HepG2 (cell line): ENCODE results near the gene ARHGAP5. TPM values are rescaled to one million over a fixed set of nuclear protein-coding genes. Genes with fewer than 3 reads are reported as not detected.

Experiments used
- ATAC-seq: fragments of 200-7000 bp; cut with Tn5 transposase; 3 replicates; pipeline ENCODE4 v1.9.1; 2020; ENCODE audit warnings: mild to moderate bottlenecking, moderate library complexity
- BruUV-seq: library from RNA; stranded (reverse); fragments of 400-500 nt; replicated peaks from 2 replicates; lab custom pipeline; 2021; lab: Mats Ljungman, UMichigan
- CTCF ChIA-PET: fragments of 300-600 bp; formaldehyde crosslinking; extraction: SDS; loops from one replicate; lab custom pipeline; 2021; ENCODE audit warnings: low total read pairs, inconsistent platforms, low intra/inter-chr PET ratio; lab: Yijun Ruan, JAX
- POLR2A ChIA-PET: fragments of 350-600 bp; sonication (Branson Sonifier 250); formaldehyde crosslinking; loops from one replicate; lab custom pipeline; 2020; ENCODE audit warnings: antibody characterized with exemption, inconsistent platforms; lab: Yijun Ruan, JAX
- DNase-seq: peaks from one replicate; pipeline ENCODE4 v3.0.0-alpha.2; 2015; ENCODE audit warnings: low spot score
- FAIRE-seq: peaks from 3 replicates; lab custom pipeline; 2011; peaks lifted over from hg19 to GRCh38; lab: Jason Lieb, UNC
- H2AFZ ChIP-seq: one replicate; pipeline ENCODE4 v1.6.1; 2011; ENCODE audit warnings: low read length, inconsistent platforms
- H3K27ac ChIP-seq: fragments of 300-600 bp; 3 replicates; pipeline ENCODE4 v1.8.0; 2011; ENCODE audit warnings: mixed run types, mild to moderate bottlenecking, mixed read lengths, low read length, inconsistent platforms; ENCODE audit not compliant: insufficient read depth; ENCODE audit errors: extremely low read length
- H3K27me3 ChIP-seq, 2 experiments: fragments of 200-600 bp in 1 of 2; 2 replicates in 1 of 2; 3 replicates in 1 of 2; pipeline versions ENCODE4 v1.6.0 to v1.8.0; 2011; ENCODE audit warnings: low read length in 2 of 2, mild to moderate bottlenecking in 2 of 2, moderate library complexity in 2 of 2, inconsistent platforms in 1 of 2; ENCODE audit not compliant: insufficient read depth in 2 of 2, control insufficient read depth in 1 of 2
- H3K36me3 ChIP-seq, 2 experiments: fragments of 200-600 bp in 1 of 2; replicated peaks in 1 of 2; 2 replicates in 1 of 2; 3 replicates in 1 of 2; pipeline versions ENCODE4 v1.5.1 to v1.8.0; 2011; ENCODE audit warnings: low read length in 2 of 2, inconsistent platforms in 1 of 2; ENCODE audit not compliant: insufficient read depth in 2 of 2, control insufficient read depth in 1 of 2
- H3K4me1 ChIP-seq: 2 replicates; pipeline ENCODE4 v1.5.1; 2012; ENCODE audit warnings: low read length, inconsistent platforms; ENCODE audit not compliant: insufficient read depth
- H3K4me2 ChIP-seq: 2 replicates; pipeline ENCODE4 v1.6.0; 2011; ENCODE audit warnings: low read depth, low read length, inconsistent platforms
- H3K4me3 ChIP-seq, 3 experiments: fragments of 200-600 bp in 1 of 3; sonication (generic), shearing (Covaris generic) in 1 of 3; replicated peaks in 1 of 3; 2 replicates each; pipeline ENCODE4 v1.5.1; 2011 to 2016; ENCODE audit warnings: low read length in 3 of 3, inconsistent platforms in 2 of 3, low read depth in 2 of 3, mild to moderate bottlenecking in 2 of 3, control low read depth in 1 of 3, mixed read lengths in 1 of 3; ENCODE audit not compliant: insufficient read depth in 1 of 3
- H3K79me2 ChIP-seq: one replicate; pipeline ENCODE4 v1.6.1; 2011; ENCODE audit warnings: low read length, inconsistent platforms; ENCODE audit not compliant: insufficient read depth
- H3K9ac ChIP-seq: 2 replicates; pipeline ENCODE4 v1.6.0; 2011; ENCODE audit warnings: mild to moderate bottlenecking, low read depth, low read length, inconsistent platforms; ENCODE audit not compliant: insufficient read depth
- H3K9me3 ChIP-seq: 2 replicates; pipeline ENCODE4 v1.5.1; 2012; ENCODE audit warnings: mild to moderate bottlenecking, low read length
- H4K20me1 ChIP-seq: 2 replicates; pipeline ENCODE4 v1.6.0; 2011; ENCODE audit warnings: inconsistent platforms, mild to moderate bottlenecking, low read length, moderate library complexity; ENCODE audit not compliant: insufficient read depth
- CBX2 ChIP-seq, 2 experiments: fragments of 200-600 bp in 1 of 2; sonication (generic); formaldehyde crosslinking in 1 of 2; IDR thresholded peaks; 2 replicates each; pipeline versions ENCODE4 v1.7.0 to v1.8.1; 2018 to 2022; ENCODE audit warnings: low read depth in 2 of 2, low read length in 1 of 2, mild to moderate bottlenecking in 1 of 2, missing genetic modification reagents in 1 of 2
- FOSL2 ChIP-seq: sonication (generic); formaldehyde crosslinking; IDR thresholded peaks from 2 replicates; pipeline ENCODE4 v1.4.0; 2020; ENCODE audit warnings: missing genetic modification reagents
- KDM3A ChIP-seq: IDR thresholded peaks from 2 replicates; pipeline ENCODE4 v1.6.1; 2018; ENCODE audit warnings: low read depth, missing compliant biosample characterization
- ZNF781 ChIP-seq: sonication (generic); formaldehyde crosslinking; IDR thresholded peaks from 2 replicates; pipeline ENCODE4 v1.5.1; 2020; ENCODE audit warnings: borderline replicate concordance, mild to moderate bottlenecking, missing genetic modification reagents; ENCODE audit errors: not compliant biosample characterization
- WGBS: methylation state at CpG from one replicate; pipeline ENCODE4 v1.1.6; 2017; ENCODE audit warnings: low lambda C conversion rate; 5-methylcytosine and 5-hydroxymethylcytosine counted together
- in situ Hi-C: cut with HindIII; loops from 2 replicates; pipeline ENCODE4 v1.10.0; 2017; ENCODE audit warnings: low pct_unique_long_range_greater_than_20kb; ENCODE audit not compliant: extremely low pct_ligation_motif_present
- intact Hi-C: fragments of 100-400 bp; cut with micrococcal nuclease; formaldehyde crosslinking; loops from one replicate; pipeline ENCODE4 v1.10.0; 2022; ENCODE audit not compliant: unreplicated experiment
- polyA plus RNA-seq, 8 experiments: library from polyadenylated mRNA; depleted of rRNA in 3 of 8; stranded (reverse) in 7 of 8; unstranded in 1 of 8; fragments of >200 nt; fragmentation: Illumina TruSeq in 4 of 8; extraction: Trizol in 4 of 8; gene quantifications; 2 replicates each; pipeline versions ENCODE4 v1.2.1 to v1.2.3, GENCODE V29; 2011 to 2016; ENCODE audit warnings: low read depth in 4 of 8, missing spikeins in 1 of 8, mixed read lengths in 1 of 8; ENCODE audit not compliant: insufficient read depth in 1 of 8
- total RNA-seq, 5 experiments: library from RNA; depleted of rRNA; stranded (reverse); fragments of >200 nt; fragmentation: Illumina TruSeq; extraction: Trizol; gene quantifications; 2 replicates each; pipeline ENCODE4 v1.2.3, GENCODE V29; 2016; ENCODE audit warnings: low read depth in 1 of 5
- TF ChIP-seq, protein P1 (sequence below): sonication (generic); formaldehyde crosslinking; IDR thresholded peaks from 2 replicates; pipeline ENCODE4 v1.4.0; 2020; ENCODE audit warnings: mild to moderate bottlenecking, missing genetic modification reagents, borderline replicate concordance
- TF ChIP-seq, protein P2 (sequence below): sonication (generic); formaldehyde crosslinking; IDR thresholded peaks from 2 replicates; pipeline ENCODE4 v1.5.0; 2020; ENCODE audit warnings: mild to moderate bottlenecking, low read depth, missing genetic modification reagents, borderline replicate concordance

The ARHGAP5 gene
- total and polyA plus RNA-seq, 2 of the 13 experiments (the other 11 are each of a cell fraction or from before 2014, with no cell fraction given) = 33.7 to 144 TPM

DNA sequence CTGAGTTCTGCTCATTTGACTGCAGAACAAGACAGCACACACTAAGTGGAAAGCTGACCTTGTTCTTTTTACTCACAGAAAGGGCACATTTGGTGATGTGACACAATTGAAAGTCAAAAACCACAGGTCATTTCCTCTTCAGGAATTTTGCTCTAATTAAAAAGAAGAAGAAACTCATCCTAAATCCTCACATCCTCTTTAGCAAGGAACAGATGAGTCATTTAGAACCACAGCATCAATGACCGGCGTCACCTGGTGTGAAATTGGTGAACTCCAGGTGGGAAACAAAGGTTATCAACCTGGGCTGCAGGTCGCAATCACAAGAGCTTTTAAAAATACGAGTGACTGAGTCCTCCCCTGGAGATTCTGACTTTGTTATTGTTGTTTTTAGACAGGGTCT, 128.9 kb downstream of the ARHGAP5 start:
- H3K27ac ChIP-seq = no peak overlapping the region
- no peaks in the 10 kb centered on the region for H3K36me3 ChIP-seq
- no peak overlapping the region for H3K9ac ChIP-seq
- no peaks in the 10 kb centered on the region for H4K20me1 ChIP-seq
- TF ChIP-seq, protein P1, sequence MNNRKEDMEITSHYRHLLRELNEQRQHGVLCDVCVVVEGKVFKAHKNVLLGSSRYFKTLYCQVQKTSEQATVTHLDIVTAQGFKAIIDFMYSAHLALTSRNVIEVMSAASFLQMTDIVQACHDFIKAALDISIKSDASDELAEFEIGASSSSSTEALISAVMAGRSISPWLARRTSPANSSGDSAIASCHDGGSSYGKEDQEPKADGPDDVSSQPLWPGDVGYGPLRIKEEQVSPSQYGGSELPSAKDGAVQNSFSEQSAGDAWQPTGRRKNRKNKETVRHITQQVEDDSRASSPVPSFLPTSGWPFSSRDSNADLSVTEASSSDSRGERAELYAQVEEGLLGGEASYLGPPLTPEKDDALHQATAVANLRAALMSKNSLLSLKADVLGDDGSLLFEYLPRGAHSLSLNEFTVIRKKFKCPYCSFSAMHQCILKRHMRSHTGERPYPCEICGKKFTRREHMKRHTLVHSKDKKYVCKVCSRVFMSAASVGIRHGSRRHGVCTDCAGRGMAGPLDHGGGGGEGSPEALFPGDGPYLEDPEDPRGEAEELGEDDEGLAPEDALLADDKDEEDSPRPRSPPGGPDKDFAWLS (CRISPR knock-in tag) = 0 out of 2 replicates have a peak, but pooled peaks have one; percentile 49
- no peak for TF ChIP-seq KDM3A
- peak; percentile 17 for TF ChIP-seq ZNF781 (CRISPR knock-in tag)
- TF ChIP-seq FOSL2 = peak; percentile 38; the same call in 1 of the 2 replicates
- no peak for FAIRE-seq
- no peak overlapping the region for H3K4me3 ChIP-seq
- intact Hi-C loops (loop anchor here (10.0 kb wide), 1 partner anchor 1001 kb away; the partner anchor contains the start of gene HECTD1), in situ Hi-C loops (no loop called here)
- DNase-seq = no peak
- no peaks in the 10 kb centered on the region for H3K79me2 ChIP-seq
- peaks cover 12% of the 10 kb centered on the region for H3K4me1 ChIP-seq
- H3K4me2 ChIP-seq = no peak overlapping the region
- ChIA-PET POLR2A (no interaction called here), CTCF (no interaction called here)
- no peak overlapping the region for H2AFZ ChIP-seq
- H3K27me3 ChIP-seq = no peaks in the 10 kb centered on the region; a peak in 1 of 5 replicates
- WGBS = 19% methylated on average over 4 of the region's 4 CpGs
- ATAC-seq = no peak
- BruUV-seq = no TSS peak
- H3K9me3 ChIP-seq = no peaks in the 10 kb centered on the region

DNA sequence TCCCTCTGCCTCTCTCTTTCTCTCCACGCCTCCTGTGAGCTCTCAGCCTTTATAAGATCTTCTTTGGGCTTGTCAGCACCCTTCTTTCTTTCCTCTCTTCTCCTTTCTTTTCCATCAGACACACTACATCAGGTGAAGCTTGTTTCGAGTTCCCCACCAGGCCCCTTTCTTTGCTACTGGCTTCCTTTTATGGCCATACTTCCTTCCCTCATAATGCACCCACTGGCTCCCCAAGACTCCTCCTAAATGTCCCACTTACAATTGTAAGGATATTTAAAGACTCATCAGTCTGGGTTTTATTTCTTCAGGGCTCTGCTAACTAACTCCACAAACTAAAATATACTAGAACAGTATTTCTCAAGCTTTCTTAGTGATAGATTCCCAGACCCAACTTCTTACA, 129.4 kb downstream of the ARHGAP5 start:
- TF ChIP-seq, protein P2, sequence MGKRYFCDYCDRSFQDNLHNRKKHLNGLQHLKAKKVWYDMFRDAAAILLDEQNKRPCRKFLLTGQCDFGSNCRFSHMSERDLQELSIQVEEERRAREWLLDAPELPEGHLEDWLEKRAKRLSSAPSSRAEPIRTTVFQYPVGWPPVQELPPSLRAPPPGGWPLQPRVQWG (CRISPR knock-in tag) = 0 out of 2 replicates have a peak, but pooled peaks have one; percentile 26
- TF ChIP-seq CBX2 (IDR thresholded peaks at IDR 0.05; ENCODE audit: low read depth, low read length) (no peak), CBX2 (CRISPR knock-in tag; IDR thresholded peaks at IDR 0.05; ENCODE audit: low read depth) (no peak)
- H3K36me3 ChIP-seq = no peaks in the 10 kb centered on the region
- no peaks in the 10 kb centered on the region; a peak in 1 of 5 replicates for H3K27me3 ChIP-seq
- no peak overlapping the region for H2AFZ ChIP-seq
- H3K9ac ChIP-seq = no peak overlapping the region
- ATAC-seq = no peak
- in situ Hi-C loops (no loop called here), intact Hi-C loops (loop anchor here (10.0 kb wide), 1 partner anchor 1002 kb away; the partner anchor contains the start of gene HECTD1)
- H3K27ac ChIP-seq = no peak overlapping the region
- no peaks in the 10 kb centered on the region for H4K20me1 ChIP-seq
- no TSS peak for BruUV-seq
- peaks cover 12% of the 10 kb centered on the region for H3K4me1 ChIP-seq
- DNase-seq = no peak
- H3K79me2 ChIP-seq = no peaks in the 10 kb centered on the region
- H3K4me3 ChIP-seq = no peak overlapping the region
- ChIA-PET POLR2A (no interaction called here), CTCF (no interaction called here)
- H3K4me2 ChIP-seq = no peak overlapping the region
- WGBS = 14% methylated on average over 2 of the region's 2 CpGs
- no peaks in the 10 kb centered on the region for H3K9me3 ChIP-seq
- no peak for FAIRE-seq
